ENCODE data around the gene GRIP2.

The GRIP2 gene

GRCh38 chr3:14491396-14492190 lies 48.5 kb downstream of the GRIP2 start:
- FAIRE-seq (no peak), DNase-seq (ENCODE audit: insufficient read length, low spot score) (no peak)
- no peak for TF ChIP-seq POLR2A (IDR thresholded peaks at IDR 0.05; ENCODE audit: low read depth, low read length)

GRCh38 chr3:14490831-14491230 lies 49.3 kb downstream of the GRIP2 start:
- DNase-seq (ENCODE audit: insufficient read length, low spot score): no peak
- no peak for FAIRE-seq
- no peak for TF ChIP-seq POLR2A (IDR thresholded peaks at IDR 0.05; ENCODE audit: low read depth, low read length)

DNA sequence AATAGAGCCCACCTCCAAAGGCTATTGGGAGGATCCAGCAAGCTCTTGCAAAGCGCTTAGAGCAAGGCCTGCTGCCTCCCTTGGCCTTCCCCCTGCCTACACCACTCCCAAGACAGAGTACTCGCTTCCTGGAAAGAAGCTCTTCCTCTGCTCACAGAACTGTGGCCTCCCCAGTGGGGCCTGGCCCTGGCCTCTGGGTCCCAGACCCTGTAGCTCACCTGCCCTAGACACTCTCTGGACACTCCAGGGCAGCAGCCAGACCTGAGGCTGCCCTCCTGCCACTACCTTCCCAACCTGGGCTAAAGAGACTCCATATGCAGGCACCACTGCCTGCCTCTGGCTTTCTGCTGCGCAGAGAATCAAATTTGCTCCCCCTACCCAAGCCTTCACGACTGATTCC lies 49.9 kb downstream of the GRIP2 start:
- no peak for DNase-seq (ENCODE audit: insufficient read length, low spot score)
- FAIRE-seq: no peak
- TF ChIP-seq POLR2A (IDR thresholded peaks at IDR 0.05; ENCODE audit: low read depth, low read length): no peak

DNA sequence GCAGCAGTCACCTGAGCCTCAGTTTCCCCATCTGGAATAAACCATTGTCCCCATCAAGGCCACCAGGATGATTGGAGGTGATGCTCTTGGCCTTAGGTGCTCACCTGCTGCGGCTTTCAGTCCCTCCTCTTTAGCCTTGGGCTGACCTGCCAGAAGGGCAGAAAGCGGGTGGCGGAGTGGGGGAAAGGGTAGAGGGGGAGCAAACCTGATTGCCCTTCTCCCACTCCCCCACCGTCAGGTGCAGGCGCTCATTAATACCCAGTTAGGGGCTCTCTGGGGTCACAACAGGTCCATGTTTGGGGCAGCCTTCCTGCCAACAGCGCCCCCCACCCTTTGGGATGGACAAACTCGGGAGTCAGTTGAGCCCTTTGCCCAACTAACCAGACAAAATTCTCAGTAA lies 50.5 kb downstream of the GRIP2 start:
- FAIRE-seq (no peak), DNase-seq (ENCODE audit: insufficient read length, low spot score) (no peak)
- no peak for TF ChIP-seq POLR2A (IDR thresholded peaks at IDR 0.05; ENCODE audit: low read depth, low read length)

DNA sequence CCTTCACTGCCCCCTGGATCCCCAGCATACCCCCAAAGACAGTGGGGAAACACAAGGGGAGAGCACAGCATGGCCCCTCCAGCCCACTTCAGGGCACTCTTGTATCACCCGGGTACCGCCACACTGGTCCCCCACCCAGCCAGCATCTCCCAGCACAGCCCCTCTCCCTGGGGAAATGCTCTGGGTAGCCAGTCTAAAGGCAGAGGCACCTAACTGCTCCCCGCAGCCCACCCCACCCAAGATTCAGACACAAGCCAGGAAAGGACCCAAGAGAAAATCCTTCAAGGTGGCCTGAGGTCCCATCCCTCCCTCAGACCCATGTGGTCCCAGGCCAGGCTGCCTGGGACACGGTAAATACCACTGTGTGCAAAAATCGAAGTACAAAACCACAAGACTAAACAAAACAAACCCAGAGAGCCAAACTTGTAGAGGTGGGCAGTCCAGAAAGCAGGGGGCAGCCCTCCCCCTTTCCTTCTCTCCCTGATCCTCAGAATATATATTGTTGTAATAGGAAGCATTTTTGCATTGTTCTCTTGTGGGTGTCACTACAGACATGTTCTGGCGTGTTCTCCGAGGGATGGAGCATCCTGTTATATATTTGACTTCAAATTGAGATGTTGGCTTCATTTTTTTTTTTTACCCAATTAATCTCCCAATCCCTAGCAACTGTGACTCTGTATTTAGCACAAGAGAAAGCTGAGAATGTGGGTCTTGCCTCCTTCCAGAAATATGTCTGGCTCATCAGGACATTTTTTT lies 51.7 kb downstream of the GRIP2 start:
- no peak for TF ChIP-seq POLR2A (IDR thresholded peaks at IDR 0.05; ENCODE audit: low read depth, low read length)
- DNase-seq (ENCODE audit: insufficient read length, low spot score): no peak
- no peak for FAIRE-seq

GRCh38 chr3:14487821-14488220 lies 52.3 kb downstream of the GRIP2 start:
- DNase-seq (ENCODE audit: insufficient read length, low spot score): no peak
- no peak for FAIRE-seq
- no peak for TF ChIP-seq POLR2A (IDR thresholded peaks at IDR 0.05; ENCODE audit: low read depth, low read length)

GRCh38 chr3:14487086-14487485 lies 53.1 kb downstream of the GRIP2 start:
- no peak for FAIRE-seq
- DNase-seq (ENCODE audit: insufficient read length, low spot score): no peak
- TF ChIP-seq POLR2A (IDR thresholded peaks at IDR 0.05; ENCODE audit: low read depth, low read length): no peak

DNA sequence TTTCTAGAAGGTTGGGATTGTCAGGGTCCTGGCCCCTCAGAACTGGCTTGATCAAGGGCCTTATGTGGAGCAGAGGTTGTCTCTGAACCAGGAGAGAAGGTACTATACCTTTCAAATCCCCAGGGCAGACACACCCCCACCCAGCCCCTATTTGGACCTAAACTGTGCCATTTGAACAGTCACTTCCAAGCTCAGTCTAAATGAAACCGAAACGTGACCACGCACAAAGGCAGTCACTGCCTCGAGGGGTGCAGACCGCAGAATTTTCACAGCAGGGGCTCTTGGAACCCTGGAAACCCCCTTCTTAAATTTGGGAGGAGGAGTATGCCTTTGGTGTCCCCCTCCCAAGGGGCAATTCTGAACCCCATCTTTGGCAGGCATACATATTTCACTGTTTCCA lies 53.7 kb downstream of the GRIP2 start:
- no peak for TF ChIP-seq POLR2A (IDR thresholded peaks at IDR 0.05; ENCODE audit: low read depth, low read length)
- FAIRE-seq: no peak

GRCh38 chr3:14485981-14486380 lies 54.2 kb downstream of the GRIP2 start:
- FAIRE-seq (no peak), DNase-seq (ENCODE audit: insufficient read length, low spot score) (no peak)
- no peak for TF ChIP-seq POLR2A (IDR thresholded peaks at IDR 0.05; ENCODE audit: low read depth, low read length)

More for the DNA sequence above, 53.7 kb downstream of the GRIP2 start:
- no peak for DNase-seq (ENCODE audit: insufficient read length, low spot score)

- no peak for FAIRE-seq
- no peak for DNase-seq (ENCODE audit: insufficient read length, low spot score)
- no peak for TF ChIP-seq POLR2A (IDR thresholded peaks at IDR 0.05; ENCODE audit: low read depth, low read length)
Measured at GRCh38 chr3:14484741-14485140, 55.4 kb downstream of the GRIP2 start.

GRCh38 chr3:14483286-14483685 lies 56.9 kb downstream of the GRIP2 start:
- FAIRE-seq (no peak), DNase-seq (ENCODE audit: insufficient read length, low spot score) (no peak)
- no peak for TF ChIP-seq POLR2A (IDR thresholded peaks at IDR 0.05; ENCODE audit: low read depth, low read length)

- FAIRE-seq (no peak), DNase-seq (ENCODE audit: insufficient read length, low spot score) (no peak)
- no peak for TF ChIP-seq POLR2A (IDR thresholded peaks at IDR 0.05; ENCODE audit: low read depth, low read length)
Measured at GRCh38 chr3:14482271-14482721, 57.8 kb downstream of the GRIP2 start.

DNA sequence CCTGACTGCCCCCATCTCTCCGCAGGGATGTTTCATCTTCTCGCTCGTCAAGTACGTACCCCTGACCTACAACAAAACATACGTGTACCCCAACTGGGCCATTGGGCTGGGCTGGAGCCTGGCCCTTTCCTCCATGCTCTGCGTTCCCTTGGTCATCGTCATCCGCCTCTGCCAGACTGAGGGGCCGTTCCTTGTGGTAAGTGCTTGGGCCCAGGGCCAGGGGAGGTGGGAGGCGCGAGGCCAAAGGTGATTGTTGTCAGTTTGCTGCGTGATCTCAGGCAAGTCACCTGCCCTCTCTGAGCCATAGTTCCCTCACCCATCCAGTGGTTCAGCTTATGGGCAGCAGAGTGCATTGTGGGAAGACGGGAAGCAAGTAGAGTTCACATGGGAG lies 58.5 kb downstream of the GRIP2 start:
- no peak for TF ChIP-seq POLR2A (IDR thresholded peaks at IDR 0.05; ENCODE audit: low read depth, low read length)
- DNase-seq (ENCODE audit: insufficient read length, low spot score) (no peak), FAIRE-seq (no peak)

- no peak for FAIRE-seq
- no peak for DNase-seq (ENCODE audit: insufficient read length, low spot score)
- TF ChIP-seq POLR2A (IDR thresholded peaks at IDR 0.05; ENCODE audit: low read depth, low read length): no peak
Measured at GRCh38 chr3:14481018-14481645, 59.0 kb downstream of the GRIP2 start.

Data from H54 (cell line).